A673 (cell line): ENCODE results near the gene UROS. TPM values are rescaled to one million over a fixed set of nuclear protein-coding genes. Genes with fewer than 3 reads are reported as not detected.

Experiments
- BruUV-seq: library from RNA; stranded (reverse); fragments of 400-500 nt; replicated peaks from 2 replicates; lab custom pipeline; 2021; lab: Mats Ljungman, UMichigan
- CTCF ChIA-PET: fragments of 300-600 bp; sonication (Branson Sonifier 250); formaldehyde crosslinking; loops from one replicate; lab custom pipeline; 2022; ENCODE audit warnings: antibody characterized with exemption; lab: Charles Lee
- POLR2A ChIA-PET: fragments of 300-600 bp; sonication (Branson Sonifier 250); formaldehyde crosslinking; loops from one replicate; lab custom pipeline; 2022; ENCODE audit warnings: antibody characterized with exemption; ENCODE audit not compliant: low non-redundant PET; lab: Charles Lee
- DNase-seq: peaks from one replicate; pipeline ENCODE4 v3.0.0-alpha.2; 2015; ENCODE audit warnings: low spot score
- H3K27ac ChIP-seq: fragments of 200-600 bp; sonication (generic); 2 replicates; pipeline ENCODE4 v1.5.1; 2016; ENCODE audit warnings: mixed run types, low read depth, mild to moderate bottlenecking, mixed read lengths, antibody characterized with exemption, low read length; ENCODE audit not compliant: poor library complexity, severe bottlenecking
- H3K27me3 ChIP-seq: fragments of 200-600 bp; sonication (generic); replicated peaks from 2 replicates; pipeline ENCODE4 v1.6.1; 2017; ENCODE audit warnings: mixed run types, low read depth, mild to moderate bottlenecking, mixed read lengths, antibody characterized with exemption, low read length; ENCODE audit not compliant: insufficient read depth, poor library complexity
- H3K36me3 ChIP-seq: fragments of 200-600 bp; sonication (generic); 2 replicates; pipeline ENCODE4 v1.6.1; 2016; ENCODE audit warnings: mixed run types, mild to moderate bottlenecking, mixed read lengths, antibody characterized with exemption, low read length; ENCODE audit not compliant: insufficient read depth, poor library complexity, severe bottlenecking
- H3K4me1 ChIP-seq: fragments of 200-600 bp; sonication (generic); 2 replicates; pipeline ENCODE4 v1.6.1; 2017; ENCODE audit warnings: mixed run types, mild to moderate bottlenecking, mixed read lengths, antibody characterized with exemption, low read length; ENCODE audit not compliant: insufficient read depth, poor library complexity, severe bottlenecking
- H3K4me3 ChIP-seq: fragments of 200-600 bp; sonication (generic); 2 replicates; pipeline ENCODE4 v1.5.1; 2016; ENCODE audit warnings: low read depth, mixed run types, mild to moderate bottlenecking, mixed read lengths, low read length; ENCODE audit not compliant: poor library complexity, severe bottlenecking
- H3K9me3 ChIP-seq: fragments of 200-600 bp; sonication (generic); 2 replicates; pipeline ENCODE4 v1.6.1; 2016; ENCODE audit warnings: mixed run types, low read depth, mild to moderate bottlenecking, mixed read lengths, antibody characterized with exemption, low read length; ENCODE audit not compliant: poor library complexity, severe bottlenecking
- EZH2 ChIP-seq: fragments of 200-600 bp; sonication (generic); IDR thresholded peaks from 2 replicates; pipeline ENCODE4 v1.6.1; 2017; ENCODE audit warnings: borderline replicate concordance, low read depth, mild to moderate bottlenecking, mixed read lengths, antibody characterized with exemption, low read length; ENCODE audit not compliant: poor library complexity, severe bottlenecking
- intact Hi-C: fragments of 100-400 bp; cut with micrococcal nuclease; formaldehyde crosslinking; loops from one replicate; pipeline ENCODE4 v1.10.0; 2022; ENCODE audit not compliant: unreplicated experiment
- total RNA-seq: library from RNA; stranded (reverse); gene quantifications from 2 replicates; pipeline ENCODE4 v1.2.3, GENCODE V29; 2021
- TF ChIP-seq, protein P1 (sequence below): fragments of 300-800, 200-600 bp; sonication (generic); conservative IDR thresholded peaks from 2 replicates; pipeline ENCODE4 v1.5.1; 2017; ENCODE audit warnings: low read depth, mild to moderate bottlenecking, antibody characterized with exemption, low read length, moderate library complexity, mixed read lengths

The UROS gene
- total RNA-seq, 1 experiment from 2014 or later = 70.7 TPM

DNA sequence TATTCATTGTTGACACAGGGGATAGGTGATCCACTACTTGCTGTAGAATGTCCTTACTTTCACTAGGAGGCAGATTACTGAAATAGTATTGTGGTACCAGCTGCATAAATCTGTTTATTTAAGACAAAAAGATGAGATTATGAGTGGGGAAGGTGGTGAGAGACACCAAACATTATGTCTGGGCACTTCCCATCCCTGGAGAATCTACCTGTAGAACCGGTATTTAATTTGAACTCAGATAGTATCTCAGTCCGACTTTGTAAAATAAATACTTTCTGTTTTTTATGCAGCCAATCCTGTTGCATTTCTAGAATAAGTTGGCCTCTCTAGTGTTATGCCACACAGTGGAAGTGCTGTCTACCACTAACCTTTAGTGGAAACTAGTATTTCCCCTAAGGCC lies 13.7 kb upstream of the UROS start:
- no TSS peak for BruUV-seq
- no peak for DNase-seq

DNA sequence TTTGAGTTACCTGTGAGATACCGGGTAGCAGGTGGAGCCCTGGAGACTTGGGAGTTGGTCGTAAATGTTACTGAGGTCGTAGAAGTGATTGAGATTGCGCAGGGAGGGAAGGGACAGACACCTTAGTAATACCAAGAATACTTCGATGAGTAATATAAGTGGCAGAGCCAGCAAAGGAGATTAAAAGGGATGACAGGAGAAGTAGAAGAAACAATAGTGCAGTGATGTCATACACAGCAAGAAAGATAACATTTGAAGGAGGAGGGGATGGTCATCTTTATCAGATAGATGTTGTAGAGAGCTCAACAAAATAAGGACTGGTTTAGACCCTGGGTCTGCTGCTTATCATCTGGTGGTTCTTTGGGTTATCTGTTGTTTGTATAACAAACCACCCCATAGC lies 5.3 kb upstream of the UROS start:
- intact Hi-C loops = no loop called here
- no peaks in the 10 kb centered on the region for H3K9me3 ChIP-seq
- peaks cover 8% of the 10 kb centered on the region for H3K4me1 ChIP-seq
- H3K27ac ChIP-seq = no peak overlapping the region
- peaks cover 76% of the 10 kb centered on the region for H3K36me3 ChIP-seq
- H3K27me3 ChIP-seq = no peaks in the 10 kb centered on the region
- CTCF ChIA-PET = no interaction called here
- H3K4me3 ChIP-seq = no peak overlapping the region
- POLR2A ChIA-PET = no interaction called here
- no peak for DNase-seq
- BruUV-seq = no TSS peak
- no peak for TF ChIP-seq EZH2

More for the DNA sequence above, 13.7 kb upstream of the UROS start:
- Histone ChIP-seq H3K36me3 (peaks cover 85% of the 10 kb centered on the region), H3K27me3 (no peaks in the 10 kb centered on the region), H3K4me1 (no peaks in the 10 kb centered on the region), H3K4me3 (no peak overlapping the region), H3K27ac (no peak overlapping the region), H3K9me3 (no peaks in the 10 kb centered on the region)
- TF ChIP-seq, protein P1, sequence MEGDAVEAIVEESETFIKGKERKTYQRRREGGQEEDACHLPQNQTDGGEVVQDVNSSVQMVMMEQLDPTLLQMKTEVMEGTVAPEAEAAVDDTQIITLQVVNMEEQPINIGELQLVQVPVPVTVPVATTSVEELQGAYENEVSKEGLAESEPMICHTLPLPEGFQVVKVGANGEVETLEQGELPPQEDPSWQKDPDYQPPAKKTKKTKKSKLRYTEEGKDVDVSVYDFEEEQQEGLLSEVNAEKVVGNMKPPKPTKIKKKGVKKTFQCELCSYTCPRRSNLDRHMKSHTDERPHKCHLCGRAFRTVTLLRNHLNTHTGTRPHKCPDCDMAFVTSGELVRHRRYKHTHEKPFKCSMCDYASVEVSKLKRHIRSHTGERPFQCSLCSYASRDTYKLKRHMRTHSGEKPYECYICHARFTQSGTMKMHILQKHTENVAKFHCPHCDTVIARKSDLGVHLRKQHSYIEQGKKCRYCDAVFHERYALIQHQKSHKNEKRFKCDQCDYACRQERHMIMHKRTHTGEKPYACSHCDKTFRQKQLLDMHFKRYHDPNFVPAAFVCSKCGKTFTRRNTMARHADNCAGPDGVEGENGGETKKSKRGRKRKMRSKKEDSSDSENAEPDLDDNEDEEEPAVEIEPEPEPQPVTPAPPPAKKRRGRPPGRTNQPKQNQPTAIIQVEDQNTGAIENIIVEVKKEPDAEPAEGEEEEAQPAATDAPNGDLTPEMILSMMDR = no peak
- no peak for TF ChIP-seq EZH2
- CTCF ChIA-PET = no interaction called here
- POLR2A ChIA-PET = no interaction called here
- intact Hi-C loops = no loop called here

DNA sequence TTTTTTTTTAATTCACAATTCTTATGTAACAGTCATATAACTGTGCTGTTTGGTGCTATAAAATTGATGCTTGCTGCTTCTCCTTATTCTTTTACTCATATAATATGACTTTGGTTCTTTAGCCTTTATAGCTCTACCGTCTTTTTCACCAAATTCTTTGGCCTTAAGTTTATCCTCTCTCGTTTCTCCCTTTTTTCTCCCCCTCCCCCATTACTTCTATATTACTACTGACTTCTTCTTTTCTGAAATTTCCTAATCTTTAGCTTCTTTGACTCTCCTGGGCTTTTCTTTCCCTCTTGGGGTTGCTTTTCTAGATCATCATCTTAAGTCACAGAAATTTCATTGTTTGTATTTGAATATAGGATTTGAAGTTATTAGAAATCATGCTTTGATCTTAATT lies 4.1 kb upstream of the UROS start:
- no peak for TF ChIP-seq EZH2
- TF ChIP-seq, protein P1 = no peak
- ChIA-PET POLR2A (interaction anchor here (0.6 kb wide), 1 partner anchor 19 kb away, joined by 16 read pairs; no protein-coding TSS in a partner anchor), CTCF (no interaction called here)

DNA sequence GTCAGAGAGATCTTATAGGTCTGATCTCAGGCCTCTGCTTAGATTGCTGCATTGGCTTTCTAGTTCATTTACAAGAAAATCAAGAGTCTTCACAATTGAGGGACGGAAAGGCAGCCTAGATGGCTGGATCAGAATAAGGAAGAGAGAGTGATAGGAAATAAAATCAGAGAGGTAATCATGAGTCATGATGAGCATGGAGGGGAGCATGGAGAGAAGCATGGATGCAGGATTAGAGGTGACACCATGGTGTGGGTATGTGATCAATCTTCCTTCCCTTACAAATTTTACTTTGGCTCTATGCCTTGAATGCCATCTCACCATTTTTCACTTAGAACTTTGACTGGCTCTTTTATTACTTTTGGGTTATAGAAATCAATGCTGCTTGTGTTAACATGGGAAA lies 1.7 kb upstream of the UROS start:
- BruUV-seq = no TSS peak
- peak overlapping the region; percentile 15 for H3K27ac ChIP-seq
- H3K9me3 ChIP-seq = no peaks in the 10 kb centered on the region
- POLR2A ChIA-PET = no interaction called here
- TF ChIP-seq, protein P1 = no peak
- TF ChIP-seq EZH2 = no peak
- H3K27me3 ChIP-seq = no peaks in the 10 kb centered on the region
- peaks cover 8% of the 10 kb centered on the region for H3K4me1 ChIP-seq
- CTCF ChIA-PET = no interaction called here
- H3K36me3 ChIP-seq = peaks cover 41% of the 10 kb centered on the region
- intact Hi-C loops = no loop called here
- DNase-seq = no peak
- H3K4me3 ChIP-seq = peak overlapping the region; percentile 80

More for the DNA sequence above, 4.1 kb upstream of the UROS start:
- Histone ChIP-seq H3K36me3 (peaks cover 65% of the 10 kb centered on the region), H3K9me3 (no peaks in the 10 kb centered on the region), H3K27me3 (no peaks in the 10 kb centered on the region), H3K4me3 (no peak overlapping the region), H3K4me1 (peaks cover 8% of the 10 kb centered on the region), H3K27ac (no peak overlapping the region)
- intact Hi-C loops = no loop called here
- BruUV-seq = no TSS peak
- DNase-seq = no peak
